GM18867 (cell line): ENCODE measurements around the gene ZNF101.

Source experiments
- ATAC-seq: cut with Tn5 transposase; IDR thresholded peaks from one replicate; pipeline ENCODE4 v1.9.1; 2021; ENCODE audit warnings: mild to moderate bottlenecking, moderate library complexity; ENCODE audit not compliant: unreplicated experiment

ZNF101 gene

DNA sequence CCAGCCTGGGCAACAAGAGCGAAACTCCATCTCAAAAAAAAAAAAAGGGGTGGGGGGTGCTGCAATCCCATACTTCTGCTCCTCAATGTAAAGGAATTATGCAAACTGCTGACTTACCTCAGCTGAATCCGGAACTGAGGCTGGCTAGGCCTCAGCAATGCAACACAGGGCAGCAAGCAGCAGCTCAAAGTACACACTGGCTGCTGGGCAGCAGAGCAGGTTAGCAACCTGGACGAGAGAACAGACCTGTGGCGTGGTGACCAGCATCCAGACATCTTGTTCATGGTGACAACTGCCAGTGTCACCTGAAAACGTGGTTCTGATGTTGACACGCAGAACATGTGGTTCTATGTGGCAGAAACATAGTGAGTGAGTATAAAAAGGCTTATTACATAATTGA, 36.2 kb downstream of the ZNF101 start:
- ATAC-seq: no peak

DNA sequence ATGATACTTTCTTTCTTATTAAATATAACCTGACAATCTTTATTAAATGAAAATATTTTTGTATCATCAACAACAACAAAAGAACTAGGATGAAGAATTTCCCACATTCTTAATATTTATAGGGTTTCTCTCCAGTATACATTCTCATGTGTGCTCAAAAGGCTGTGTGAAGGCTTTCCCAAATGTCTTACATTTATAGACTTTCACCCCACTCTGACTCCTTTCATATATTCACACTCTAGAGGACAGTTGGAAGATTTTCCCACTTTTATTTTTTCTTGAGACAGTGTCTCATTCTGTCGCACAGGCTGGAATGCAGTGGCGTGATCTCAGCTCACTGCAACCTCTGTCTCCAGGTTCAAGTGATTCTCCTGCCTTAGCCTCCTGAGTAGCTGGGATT, 41.9 kb downstream of the ZNF101 start:
- ATAC-seq: no peak

DNA sequence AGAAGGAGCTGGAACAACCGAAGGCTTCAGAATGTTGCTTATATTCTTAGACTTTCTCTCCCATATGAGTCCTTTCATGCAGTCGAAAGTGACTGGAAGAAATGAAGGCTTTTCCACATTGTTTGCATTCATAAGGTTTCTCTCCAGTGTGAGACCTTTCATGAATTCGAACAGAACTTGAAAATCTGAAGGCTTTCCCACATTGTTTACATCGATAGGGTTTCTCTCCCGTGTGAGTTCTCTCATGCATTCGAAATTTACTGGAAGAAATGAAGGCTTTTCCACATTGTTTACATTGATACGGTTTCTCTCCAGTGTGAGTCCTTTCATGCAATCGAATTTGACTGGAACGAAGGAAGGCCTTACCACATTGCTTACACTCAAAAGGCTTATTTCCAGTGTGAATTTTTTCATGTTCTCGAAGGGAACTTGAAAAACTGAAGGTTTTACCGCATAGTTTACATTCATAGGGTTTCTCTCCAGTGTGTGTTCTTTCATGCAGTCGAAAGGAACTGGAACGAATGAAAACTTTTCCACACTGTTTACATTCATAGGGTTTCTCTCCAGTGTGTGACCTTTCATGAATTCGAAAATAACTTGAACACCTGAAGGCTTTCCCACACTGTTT, 42.8 kb downstream of the ZNF101 start:
- ATAC-seq: no peak

DNA sequence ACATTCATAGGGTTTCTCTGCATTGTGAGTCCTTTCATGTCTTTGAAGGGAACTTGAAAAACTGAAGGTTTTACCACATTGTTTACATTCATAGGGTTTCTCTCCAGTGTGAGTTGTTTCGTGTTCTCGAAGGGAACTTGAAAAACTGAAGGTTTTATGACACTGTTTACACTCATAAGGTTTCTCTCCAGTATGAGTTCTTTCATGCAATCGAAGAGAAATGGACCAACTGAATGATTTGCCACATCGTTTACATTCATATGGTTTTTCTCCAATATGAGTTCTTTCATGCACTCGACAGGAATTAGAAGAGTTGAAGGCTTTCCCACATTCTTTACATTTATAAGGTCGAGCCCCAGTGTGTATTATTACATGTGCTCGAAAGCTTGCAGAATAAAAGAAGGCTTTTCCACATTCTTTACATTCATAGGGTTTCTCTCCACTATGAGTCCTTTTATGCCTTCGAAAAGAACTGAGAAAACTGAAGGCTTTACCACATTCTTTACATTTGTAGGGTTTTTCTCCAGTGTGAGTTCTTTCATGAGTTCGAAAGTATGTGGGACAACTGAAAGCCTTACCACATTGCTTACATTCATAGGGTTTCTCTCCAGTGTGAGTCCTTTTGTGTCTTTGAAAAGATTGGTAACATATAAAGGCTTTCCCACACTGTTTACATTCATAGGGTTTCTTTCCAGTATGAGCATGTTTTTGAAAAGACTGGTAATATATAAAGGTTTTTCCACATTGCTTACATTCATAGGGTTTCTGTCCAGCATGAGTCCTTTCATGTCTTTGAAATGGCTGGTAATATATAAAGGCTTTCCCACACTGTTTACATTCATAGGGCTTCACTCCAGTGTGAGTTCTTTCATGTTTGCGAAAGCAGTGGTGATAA, 43.5 kb downstream of the ZNF101 start:
- ATAC-seq: no peak

DNA sequence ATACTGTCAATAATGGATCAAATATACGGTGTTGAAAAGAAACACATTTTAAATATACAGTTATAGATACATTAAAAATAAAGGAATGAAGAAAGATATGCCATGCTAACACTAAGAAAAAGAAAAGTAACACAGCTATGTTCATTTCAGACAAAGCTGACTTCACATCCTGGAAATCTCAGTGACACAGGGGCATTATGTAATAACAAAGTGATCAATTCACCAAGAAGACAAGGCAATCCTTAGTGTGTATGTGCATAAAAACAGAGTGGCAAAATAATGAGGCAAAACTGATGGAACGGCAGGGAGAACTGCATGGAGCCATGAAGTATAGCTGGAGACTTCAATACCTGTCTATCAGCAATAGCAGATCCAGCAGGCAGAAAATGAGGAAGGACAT, 51.2 kb downstream of the ZNF101 start:
- ATAC-seq: no peak

DNA sequence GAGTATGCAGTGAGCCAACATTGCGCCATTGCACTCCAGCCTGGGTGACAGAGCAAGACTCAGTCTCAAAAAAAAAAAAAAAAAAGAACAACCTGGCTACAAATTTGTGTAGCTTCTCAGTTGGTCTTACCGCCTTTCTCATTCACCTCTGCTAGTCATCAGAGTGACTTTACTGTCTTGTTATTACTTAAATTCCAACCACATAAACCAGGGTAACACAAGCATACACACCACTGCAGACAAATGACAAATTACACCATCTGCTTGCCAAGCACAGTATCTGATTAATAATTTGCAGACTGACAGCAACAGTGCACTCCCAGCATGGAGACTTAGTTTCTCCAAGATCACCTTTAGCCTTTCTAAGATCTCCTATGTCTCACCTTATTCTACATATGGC, 53.3 kb downstream of the ZNF101 start:
- ATAC-seq: no peak

DNA sequence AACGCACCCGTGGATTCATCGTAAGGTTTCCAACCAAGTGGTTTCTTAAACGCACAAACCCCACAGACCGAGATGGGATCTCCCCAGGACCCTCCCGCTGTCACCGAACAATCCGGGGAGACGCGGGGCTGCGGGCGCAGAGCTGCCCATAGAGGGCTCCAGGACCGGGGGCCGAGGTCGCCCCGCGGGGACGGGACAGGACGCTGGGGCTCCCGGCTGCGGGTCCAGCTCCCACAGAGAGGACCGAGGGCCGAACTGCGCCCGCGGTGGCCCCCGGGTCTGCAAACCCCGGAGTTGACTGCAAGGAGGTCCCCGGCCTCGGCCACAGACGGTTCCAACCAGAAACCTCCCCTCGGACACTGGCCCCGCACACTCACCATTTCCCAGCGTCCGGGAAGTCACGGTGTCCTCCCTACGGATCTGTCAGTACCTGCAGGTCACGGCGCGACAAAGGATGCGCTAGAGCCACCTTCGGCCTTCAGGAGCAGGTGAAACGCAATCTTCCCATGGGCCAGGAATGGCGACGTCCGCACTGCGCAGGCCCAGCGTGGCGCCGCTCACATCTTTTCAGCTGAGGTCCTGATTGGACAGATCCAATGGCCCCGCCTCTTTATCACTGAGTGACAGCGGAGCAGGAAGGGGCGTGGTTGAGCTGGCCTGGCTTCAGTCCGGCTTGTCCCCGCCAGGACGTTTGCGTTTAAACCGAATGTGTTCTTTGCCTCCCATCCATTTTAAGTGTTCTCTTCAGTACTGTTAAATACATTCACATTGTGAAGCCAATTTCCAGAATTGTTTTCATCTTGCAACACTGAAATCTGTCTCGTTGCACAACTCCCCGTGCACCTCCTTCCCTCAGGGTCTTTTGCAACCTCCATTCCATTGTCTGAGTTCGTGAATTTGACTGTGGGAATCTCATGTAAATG, 64.2 kb downstream of the ZNF101 start, which contains the start of gene ZNF14:
TSS of gene ZNF14 (minus strand) at position 534 of the 923 bp plus-strand sequence. CDS start at position 380, 154 bp downstream.
- peak; percentile 99 for ATAC-seq
